ENCODE data around the gene CLDN5. TPM values are rescaled to one million over a fixed set of nuclear protein-coding genes. Genes with fewer than 3 reads are reported as not detected.

The CLDN5 gene
- total and polyA plus RNA-seq, 2 of the 8 experiments (the other 6 are each of a cell fraction or from before 2014, with no cell fraction given): 1.2 to 1.6 TPM

DNA sequence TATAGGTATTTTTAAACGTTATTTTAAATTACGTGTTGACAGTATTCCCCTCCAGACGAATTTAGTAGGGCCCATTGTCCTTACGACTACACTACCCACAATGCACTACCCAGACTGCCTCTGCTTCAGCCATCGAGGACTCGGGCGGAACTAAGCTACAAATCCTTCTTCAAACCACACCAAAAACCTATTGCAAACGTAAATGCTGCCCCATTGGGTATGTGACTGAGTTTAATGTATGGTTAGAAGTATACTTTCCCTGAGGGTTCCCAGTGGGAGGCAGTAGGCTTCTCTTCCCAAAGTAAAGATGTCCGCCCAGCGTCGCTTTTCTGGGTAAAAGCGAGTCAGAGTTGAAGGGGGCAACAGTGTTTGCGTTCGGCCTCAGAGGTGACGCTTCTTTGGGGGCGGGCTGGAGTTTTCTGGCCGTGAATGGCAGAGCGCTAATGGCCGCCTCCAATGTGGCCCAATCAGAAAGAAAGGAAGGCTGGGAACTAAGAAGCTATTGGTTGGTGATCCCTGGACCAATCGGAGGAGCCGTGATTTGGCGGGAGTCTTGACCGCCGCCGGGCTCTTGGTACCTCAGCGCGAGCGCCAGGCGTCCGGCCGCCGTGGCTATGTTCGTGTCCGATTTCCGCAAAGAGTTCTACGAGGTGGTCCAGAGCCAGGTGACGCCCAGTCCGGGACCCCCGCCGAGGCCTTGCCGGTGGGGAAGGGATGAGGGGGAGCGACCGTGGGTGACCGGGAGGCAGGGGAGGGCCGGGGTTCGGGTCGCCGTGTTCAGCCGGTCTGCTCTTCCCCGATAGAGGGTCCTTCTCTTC, 44.6 kb downstream of the CLDN5 start, which contains the start of gene CDC45 (continued):
- TF ChIP-seq, protein P1, sequence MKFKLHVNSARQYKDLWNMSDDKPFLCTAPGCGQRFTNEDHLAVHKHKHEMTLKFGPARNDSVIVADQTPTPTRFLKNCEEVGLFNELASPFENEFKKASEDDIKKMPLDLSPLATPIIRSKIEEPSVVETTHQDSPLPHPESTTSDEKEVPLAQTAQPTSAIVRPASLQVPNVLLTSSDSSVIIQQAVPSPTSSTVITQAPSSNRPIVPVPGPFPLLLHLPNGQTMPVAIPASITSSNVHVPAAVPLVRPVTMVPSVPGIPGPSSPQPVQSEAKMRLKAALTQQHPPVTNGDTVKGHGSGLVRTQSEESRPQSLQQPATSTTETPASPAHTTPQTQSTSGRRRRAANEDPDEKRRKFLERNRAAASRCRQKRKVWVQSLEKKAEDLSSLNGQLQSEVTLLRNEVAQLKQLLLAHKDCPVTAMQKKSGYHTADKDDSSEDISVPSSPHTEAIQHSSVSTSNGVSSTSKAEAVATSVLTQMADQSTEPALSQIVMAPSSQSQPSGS (IDR thresholded peaks at IDR 0.05; ENCODE audit: low read length): no peak; the same call in 1 of the 2 replicates
- TF ChIP-seq RFX5 (IDR thresholded peaks at IDR 0.05; ENCODE audit: borderline replicate concordance, low read depth, low read length) (no peak), TCF12 (IDR thresholded peaks at IDR 0.05; ENCODE audit: low read depth, low read length) (no peak), SRF (IDR thresholded peaks at IDR 0.05; ENCODE audit: low read depth, low read length) (no peak), TEAD4 (IDR thresholded peaks at IDR 0.05; ENCODE audit: low read depth, low read length) (no peak), KDM1A (IDR thresholded peaks at IDR 0.05; ENCODE audit: borderline replicate concordance, low read length) (no peak), SP2 (IDR thresholded peaks at IDR 0.05; ENCODE audit: low read length) (no peak), RXRA (IDR thresholded peaks at IDR 0.05; ENCODE audit: insufficient read depth, low read depth, low read length) (no peak), NRF1 (IDR thresholded peaks at IDR 0.05; ENCODE audit: low read depth, low read length) (no peak), ASH2L (IDR thresholded peaks at IDR 0.05; ENCODE audit: low read length) (no peak), POLR2AphosphoS5 (IDR thresholded peaks at IDR 0.05; ENCODE audit: low read depth, low read length) (peak; percentile 57; the same call in 1 of the 2 replicates)

All from H1 (cell line).